Activated CD4-positive, alpha-beta T cell treated with anti-CD3 and anti-CD28 coated beads, Interleukin-2, Interleukin-4, amounts not matched to agents 100 ng/mL and 50 ng/mL, durations not matched to agents 16 hours and 8 hours (primary cell): ENCODE measurements around the gene VPS4A.
"Not testable (repeated sequence)": the region's sequence is repeated elsewhere in the genome, so short reads cannot be mapped to it uniquely, and the experiment has no call there.

Experiments
- DNase-seq: peaks from one replicate; pipeline ENCODE4 v3.0.0-alpha.2; 2020; ENCODE audit warnings: low spot score

Gene VPS4A

GRCh38 chr16:69327585-69328310 is 16.6 kb downstream of the VPS4A start:
- no peak for DNase-seq

GRCh38 chr16:69328854-69329316 is 17.7 kb downstream of the VPS4A start:
- peak; percentile 60 for DNase-seq

- DNase-seq = peak; percentile 17
Measured at GRCh38 chr16:69329369-69330285, 18.5 kb downstream of the VPS4A start.

GRCh38 chr16:69330286-69331109 is 19.3 kb downstream of the VPS4A start, which contains the start of gene PDF:
Gene PDF, minus strand, starts transcription at chr16:69330588. Its CDS starts 18 bp downstream, at chr16:69330570.
- peak; percentile 89 for DNase-seq

GRCh38 chr16:69334696-69335095 is 23.5 kb downstream of the VPS4A start:
- DNase-seq = no peak

GRCh38 chr16:69338557-69339288 is 27.6 kb downstream of the VPS4A start:
- peak; percentile 65 for DNase-seq

- DNase-seq = peak; percentile 97
Measured at GRCh38 chr16:69339289-69340094, 28.3 kb downstream of the VPS4A start, which contains the start of the genes COG8 and NIP7. Gene COG8, minus strand, starts transcription at chr16:69339564. Its CDS starts 12 bp downstream, at chr16:69339552. Gene NIP7, plus strand, starts transcription at chr16:69339772. Its CDS starts 58 bp downstream, at chr16:69339830.

GRCh38 chr16:69340095-69340644 is 29.0 kb downstream of the VPS4A start:
- peak; percentile 13 for DNase-seq

GRCh38 chr16:69344171-69344570 is 33.0 kb downstream of the VPS4A start:
- no peak for DNase-seq

- DNase-seq = peak; percentile 25
Measured at GRCh38 chr16:69345923-69346322, 34.8 kb downstream of the VPS4A start.

- peak; percentile 19 for DNase-seq
Measured at GRCh38 chr16:69346683-69347082, 35.5 kb downstream of the VPS4A start.

- DNase-seq = no peak
Measured at GRCh38 chr16:69348222-69348621, 37.1 kb downstream of the VPS4A start.

GRCh38 chr16:69349536-69349935 is 38.4 kb downstream of the VPS4A start:
- no peak for DNase-seq

GRCh38 chr16:69350536-69351133 is 39.5 kb downstream of the VPS4A start:
- no peak for DNase-seq

GRCh38 chr16:69351309-69352027 is 40.3 kb downstream of the VPS4A start, which contains the start of gene TMED6:
Gene TMED6, minus strand, starts transcription at chr16:69351786. Its CDS starts 33 bp downstream, at chr16:69351753.
- no peak for DNase-seq

GRCh38 chr16:69360070-69360469 is 48.9 kb downstream of the VPS4A start:
- DNase-seq = not testable (repeated sequence)

- DNase-seq = no peak
Measured at GRCh38 chr16:69363281-69363717, 52.1 kb downstream of the VPS4A start.

GRCh38 chr16:69364088-69364487 is 52.9 kb downstream of the VPS4A start:
- DNase-seq = no peak
